Activated CD4-positive, CD25-positive, alpha-beta regulatory T cell treated with anti-CD3 and anti-CD28 coated beads, Interleukin-2, amount 50 U/mL, for 24 hours (primary cell): Measurements from ENCODE around the gene PIP4P1.
A peak's percentile ranks its signal among the peaks of the same experiment; 100 is the strongest.
"Not testable (repeated sequence)": the region's sequence is repeated elsewhere in the genome, so short reads cannot be mapped to it uniquely, and the experiment has no call there.

Experiments
- ATAC-seq, 2 donors: fragments of 150-1000 bp; cut with Tn5 transposase; one replicate each; pipeline ENCODE4 v1.10.0; 2021; ENCODE audit warnings: mild to moderate bottlenecking in 1 of 2, moderate library complexity in 1 of 2

The PIP4P1 gene

GRCh38 chr14:20476776-20477175 is 15.5 kb upstream of the PIP4P1 start:
- peak in 1 of 2 donors; percentile 29 for ATAC-seq

- ATAC-seq = no peak
Observed at GRCh38 chr14:20472536-20473169, 11.4 kb upstream of the PIP4P1 start.

- no peak for ATAC-seq
Observed at GRCh38 chr14:20470603-20470901, 9.3 kb upstream of the PIP4P1 start.

GRCh38 chr14:20469890-20470602 is 8.8 kb upstream of the PIP4P1 start:
- ATAC-seq = peak; percentile 79 to 82

GRCh38 chr14:20469242-20469889 is 8.1 kb upstream of the PIP4P1 start, which contains the start of gene PNP:
Gene PNP, plus strand, starts transcription at chr14:20469406. Its CDS starts 119 bp downstream, at chr14:20469525.
- peak; percentile 94 to 95 for ATAC-seq

GRCh38 chr14:20468764-20469241 is 7.6 kb upstream of the PIP4P1 start:
- ATAC-seq = no peak

- peak; percentile 0 to 2 for ATAC-seq
Observed at GRCh38 chr14:20460458-20461224, 593 bp downstream of the PIP4P1 start.

GRCh38 chr14:20458031-20458789 is 3.0 kb downstream of the PIP4P1 start:
- ATAC-seq = no peak

GRCh38 chr14:20456971-20457370 is 4.3 kb downstream of the PIP4P1 start:
- ATAC-seq = no peak

GRCh38 chr14:20455355-20456300 is 5.6 kb downstream of the PIP4P1 start:
- ATAC-seq = peak; percentile 71 to 72

GRCh38 chr14:20454516-20455354 is 6.5 kb downstream of the PIP4P1 start, which contains the start of the genes APEX1 and OSGEP:
Gene APEX1, plus strand, starts transcription at chr14:20455226. Its CDS starts 420 bp downstream, at chr14:20455646.
Gene OSGEP, minus strand, starts transcription at chr14:20454812. Its CDS starts 129 bp downstream, at chr14:20454683.
- ATAC-seq = peak; percentile 84 to 87

GRCh38 chr14:20452831-20453230 is 8.4 kb downstream of the PIP4P1 start:
- ATAC-seq = not testable (repeated sequence)

GRCh38 chr14:20446889-20447288 is 14.3 kb downstream of the PIP4P1 start:
- no peak for ATAC-seq

GRCh38 chr14:20443650-20444049 is 17.6 kb downstream of the PIP4P1 start:
- not testable (repeated sequence) for ATAC-seq

- no peak for ATAC-seq
Observed at GRCh38 chr14:20441461-20441860, 19.8 kb downstream of the PIP4P1 start.

GRCh38 chr14:20440882-20441281 is 20.4 kb downstream of the PIP4P1 start:
- peak; percentile 75 to 83 for ATAC-seq

- peak in 1 of 2 donors; percentile 14 for ATAC-seq
Observed at GRCh38 chr14:20440465-20440864, 20.8 kb downstream of the PIP4P1 start.

GRCh38 chr14:20438664-20439063 is 22.6 kb downstream of the PIP4P1 start:
- no peak for ATAC-seq

GRCh38 chr14:20436363-20436755 is 24.9 kb downstream of the PIP4P1 start:
- ATAC-seq = no peak
